K562 (cell line): ENCODE measurements around the gene PPM1F. TPM values are rescaled to one million over a fixed set of nuclear protein-coding genes. Genes with fewer than 3 reads are reported as not detected.

ENCODE experiments used
- HDGF ChIP-seq: fragments of 450-650 bp; IDR thresholded peaks from 2 replicates; pipeline ENCODE4 v1.6.1; 2016
- HEY1 ChIP-seq: fragments of 250-450 bp; sonication (Bioruptor Pico); IDR thresholded peaks from 2 replicates; pipeline ENCODE4 v1.5.0; 2020; ENCODE audit warnings: mild to moderate bottlenecking, moderate library complexity, borderline replicate concordance
- PBX2 ChIP-seq, 2 experiments: IDR thresholded peaks in 1 of 2; conservative IDR thresholded peaks in 1 of 2; 2 replicates each; pipeline ENCODE4 v1.6.1; 2016; ENCODE audit warnings: low read depth in 2 of 2, mild to moderate bottlenecking in 1 of 2, missing compliant biosample characterization in 1 of 2, missing genetic modification characterization in 1 of 2, moderate library complexity in 1 of 2
- SAFB2 ChIP-seq: fragments of 200-400 bp; formaldehyde crosslinking; IDR thresholded peaks from 2 replicates; pipeline ENCODE4 v1.6.1; 2018; ENCODE audit warnings: borderline replicate concordance, low read length, low read depth, moderate library complexity; ENCODE audit not compliant: severe bottlenecking
- SMAD1 ChIP-seq: fragments of 150-350 bp; IDR thresholded peaks from 2 replicates; pipeline ENCODE4 v1.6.1; 2014; ENCODE audit warnings: low read length, low read depth; ENCODE audit not compliant: partially characterized antibody
- SMARCC2 ChIP-seq: fragments of 450-650 bp; IDR thresholded peaks from 2 replicates; pipeline ENCODE4 v1.6.1; 2017; ENCODE audit warnings: antibody characterized with exemption, moderate library complexity, mild to moderate bottlenecking, low read depth
- TCFL5 ChIP-seq: fragments of 250-450 bp; sonication (Bioruptor Pico); conservative IDR thresholded peaks from 2 replicates; pipeline ENCODE4 v1.6.1; 2021; ENCODE audit warnings: mild to moderate bottlenecking, moderate library complexity, matching md5 sums
- ZNF23 ChIP-seq: fragments of 250-450 bp; sonication (Bioruptor Pico); IDR thresholded peaks from 2 replicates; pipeline ENCODE4 v1.4.0; 2020; ENCODE audit warnings: mild to moderate bottlenecking
- ZNF518B ChIP-seq: fragments of 250-450 bp; sonication (Bioruptor Pico); IDR thresholded peaks from 2 replicates; pipeline ENCODE4 v1.5.0; 2021; ENCODE audit warnings: mild to moderate bottlenecking, moderate library complexity
- ZNF584 ChIP-seq: fragments of 200-800 bp; sonication (Bioruptor generic); IDR thresholded peaks from 2 replicates; pipeline ENCODE4 v1.6.1; 2016; ENCODE audit warnings: low read depth, mild to moderate bottlenecking, missing genetic modification characterization, missing compliant biosample characterization
- polyA plus RNA-seq, 8 experiments: library from polyadenylated mRNA; depleted of rRNA in 4 of 8; stranded (reverse) in 5 of 8; unstranded in 3 of 8; fragments of >200 nt; fragmentation: Nextera tagmentation in 2 of 8; fragmentation: Illumina TruSeq in 1 of 8; extraction: Ambion mirVana in 2 of 8; extraction: Trizol in 1 of 8; gene quantifications; 2 replicates each; pipeline versions ENCODE4 v1.2.1 to v1.2.3, GENCODE V29; 2011 to 2014; ENCODE audit warnings: inconsistent platforms in 1 of 8, missing spikeins in 1 of 8
- total RNA-seq, 7 experiments: library from RNA; depleted of rRNA in 6 of 7; stranded (reverse); fragments of >200 nt in 6 of 7; fragmentation: Illumina TruSeq in 2 of 7; extraction: Trizol in 2 of 7; gene quantifications; 2 replicates each; pipeline versions ENCODE4 v1.2.1 to v1.2.3, GENCODE V29; 2011 to 2021; ENCODE audit warnings: low replicate concordance in 1 of 7
- TF ChIP-seq, protein P1 (sequence below), 2 experiments: fragments of 450-650 bp in 1 of 2; sonication (generic) in 1 of 2; formaldehyde crosslinking in 1 of 2; IDR thresholded peaks; 2 replicates each; pipeline versions ENCODE4 v1.7.1 to v1.9.0; 2016 to 2022; ENCODE audit warnings: inconsistent platforms in 1 of 2, mild to moderate bottlenecking in 1 of 2, missing genetic modification reagents in 1 of 2

The PPM1F gene
- total and polyA plus RNA-seq, 9 of the 15 experiments (the other 6 are each of a cell fraction or from before 2014, with no cell fraction given): 2.1 to 159 (median 64.0) TPM

- TF ChIP-seq ZNF584 (no peak), SAFB2 (no peak), HEY1 (CRISPR knock-in tag) (no peak), SMAD1 (peak; percentile 60), SMARCC2 (no peak), HDGF (no peak), ZNF23 (CRISPR knock-in tag) (no peak), ZNF518B (CRISPR knock-in tag) (no peak), TCFL5 (no peak), PBX2 (CRISPR knock-in tag; IDR thresholded peaks at IDR 0.05; ENCODE audit: low read depth) (no peak), PBX2 (tag; conservative IDR thresholded peaks at IDR 0.05; ENCODE audit: low read depth) (no peak)
- TF ChIP-seq, protein P1, sequence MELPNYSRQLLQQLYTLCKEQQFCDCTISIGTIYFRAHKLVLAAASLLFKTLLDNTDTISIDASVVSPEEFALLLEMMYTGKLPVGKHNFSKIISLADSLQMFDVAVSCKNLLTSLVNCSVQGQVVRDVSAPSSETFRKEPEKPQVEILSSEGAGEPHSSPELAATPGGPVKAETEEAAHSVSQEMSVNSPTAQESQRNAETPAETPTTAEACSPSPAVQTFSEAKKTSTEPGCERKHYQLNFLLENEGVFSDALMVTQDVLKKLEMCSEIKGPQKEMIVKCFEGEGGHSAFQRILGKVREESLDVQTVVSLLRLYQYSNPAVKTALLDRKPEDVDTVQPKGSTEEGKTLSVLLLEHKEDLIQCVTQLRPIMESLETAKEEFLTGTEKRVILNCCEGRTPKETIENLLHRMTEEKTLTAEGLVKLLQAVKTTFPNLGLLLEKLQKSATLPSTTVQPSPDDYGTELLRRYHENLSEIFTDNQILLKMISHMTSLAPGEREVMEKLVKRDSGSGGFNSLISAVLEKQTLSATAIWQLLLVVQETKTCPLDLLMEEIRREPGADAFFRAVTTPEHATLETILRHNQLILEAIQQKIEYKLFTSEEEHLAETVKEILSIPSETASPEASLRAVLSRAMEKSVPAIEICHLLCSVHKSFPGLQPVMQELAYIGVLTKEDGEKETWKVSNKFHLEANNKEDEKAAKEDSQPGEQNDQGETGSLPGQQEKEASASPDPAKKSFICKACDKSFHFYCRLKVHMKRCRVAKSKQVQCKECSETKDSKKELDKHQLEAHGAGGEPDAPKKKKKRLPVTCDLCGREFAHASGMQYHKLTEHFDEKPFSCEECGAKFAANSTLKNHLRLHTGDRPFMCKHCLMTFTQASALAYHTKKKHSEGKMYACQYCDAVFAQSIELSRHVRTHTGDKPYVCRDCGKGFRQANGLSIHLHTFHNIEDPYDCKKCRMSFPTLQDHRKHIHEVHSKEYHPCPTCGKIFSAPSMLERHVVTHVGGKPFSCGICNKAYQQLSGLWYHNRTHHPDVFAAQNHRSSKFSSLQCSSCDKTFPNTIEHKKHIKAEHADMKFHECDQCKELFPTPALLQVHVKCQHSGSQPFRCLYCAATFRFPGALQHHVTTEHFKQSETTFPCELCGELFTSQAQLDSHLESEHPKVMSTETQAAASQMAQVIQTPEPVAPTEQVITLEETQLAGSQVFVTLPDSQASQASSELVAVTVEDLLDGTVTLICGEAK (IDR thresholded peaks at IDR 0.05): no peak
- TF ChIP-seq, protein P1 (CRISPR knock-in tag; IDR thresholded peaks at IDR 0.05): no peak
These were observed 25.2 kb upstream of the PPM1F start (continued) for GRCh38 chr22:21977814-21978213.
